Skin epidermis (tissue), 12 donors: ENCODE data around the gene BRD2.

Experiments
- H3K27ac ChIP-seq, 21 experiments: fragments of 200-600 bp; sonication (generic) in 11 of 21; one replicate each; pipeline ENCODE4 v1.5.0; 2020; ENCODE audit warnings: mild to moderate bottlenecking in 3 of 21, inconsistent platforms in 2 of 21, moderate library complexity in 2 of 21
- H3K4me3 ChIP-seq, 7 experiments: fragments of 200-600 bp; sonication (generic) in 2 of 7; one replicate each; pipeline ENCODE4 v1.5.0; 2020; ENCODE audit warnings: inconsistent platforms in 2 of 7, mild to moderate bottlenecking in 2 of 7, moderate library complexity in 1 of 7

BRD2 gene

DNA sequence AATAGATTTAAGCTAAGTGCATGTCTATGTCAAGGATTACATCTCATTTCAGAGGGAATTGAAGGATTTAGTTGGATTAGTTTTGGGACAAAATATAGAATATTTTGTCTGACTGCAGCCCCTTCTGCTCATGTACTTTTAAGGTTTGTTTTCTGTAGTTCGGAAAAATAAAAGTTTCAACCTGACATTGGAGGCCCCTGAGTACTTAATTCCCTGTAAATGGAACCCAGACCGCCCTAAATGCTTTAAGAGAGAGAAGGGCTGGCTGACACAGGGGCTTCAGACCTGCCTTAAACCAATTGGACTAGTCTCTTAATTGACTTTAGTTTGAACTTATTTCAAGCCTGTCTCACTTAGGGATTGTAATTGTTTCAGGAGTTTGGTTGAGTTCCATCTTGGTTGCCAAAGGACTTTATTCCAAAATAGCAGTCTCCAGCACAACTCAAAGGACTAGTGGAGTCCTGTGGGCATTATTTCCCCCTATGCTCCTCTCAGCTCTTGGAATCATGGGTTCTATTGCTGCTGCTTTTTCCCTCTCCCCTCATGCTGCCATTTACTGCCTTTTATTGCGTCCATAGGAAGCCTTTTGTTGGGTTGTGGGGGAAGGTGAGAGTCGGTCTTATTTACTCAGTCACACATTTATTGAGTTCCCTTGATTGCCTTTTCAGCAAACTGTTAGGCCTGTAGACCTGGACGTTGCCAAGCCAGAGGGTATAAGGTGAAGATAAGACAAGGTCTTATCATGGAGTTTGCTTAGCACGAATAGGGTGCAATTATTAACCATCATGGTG is 14.5 kb downstream of the BRD2 start:
- Histone ChIP-seq H3K27ac (peak overlapping the region in 1 of 21 experiments; percentile 27), H3K4me3 (no peak overlapping the region)

DNA sequence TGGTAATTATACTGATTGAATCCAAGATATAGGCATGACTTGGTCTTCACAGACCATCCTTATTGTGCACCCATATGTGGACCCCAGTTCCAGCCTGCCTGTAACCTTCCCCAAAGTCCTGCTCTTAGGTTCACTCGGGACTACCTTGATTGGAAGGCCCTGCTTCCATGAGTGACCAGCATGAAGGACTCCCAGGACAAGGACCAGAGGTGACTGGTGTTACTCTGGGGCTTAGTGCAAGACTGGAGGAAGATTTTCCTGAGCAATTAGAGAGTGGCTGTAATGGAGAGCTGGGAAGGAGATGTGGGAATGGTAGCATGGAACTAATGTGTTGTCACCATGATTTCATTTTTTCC is 15.1 kb downstream of the BRD2 start:
- no peak overlapping the region for H3K27ac ChIP-seq

DNA sequence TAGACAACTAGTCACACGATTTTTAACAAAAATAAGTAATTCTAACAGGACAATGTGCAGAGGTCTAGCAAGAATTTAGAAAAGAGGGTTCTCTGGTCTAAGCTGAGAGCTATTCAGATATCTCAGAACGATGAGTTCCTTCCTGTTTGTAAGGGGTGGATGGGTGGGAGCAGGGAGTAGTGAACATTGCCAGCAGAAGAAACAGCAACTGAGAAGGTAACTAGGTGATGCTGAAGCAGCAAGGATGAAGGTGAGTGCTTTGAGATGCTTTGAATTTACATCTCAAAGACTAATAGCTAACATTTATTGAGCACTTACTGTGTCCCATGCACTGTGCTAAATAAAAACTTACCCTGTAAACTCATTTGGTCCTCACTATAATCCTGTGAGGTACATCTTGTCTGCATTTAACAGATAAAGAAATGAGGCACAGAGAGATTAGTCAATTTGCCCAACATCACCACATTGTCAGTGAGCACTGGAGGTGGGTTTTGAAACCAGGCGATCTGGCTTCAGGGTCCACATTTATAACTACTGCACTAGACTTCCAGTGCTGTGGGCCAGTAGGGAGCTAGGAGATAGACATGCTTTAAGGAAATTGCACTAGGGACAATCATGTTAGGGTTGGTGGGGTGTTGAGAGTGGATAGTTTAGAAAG is 15.7 kb downstream of the BRD2 start:
- Histone ChIP-seq H3K4me3 (no peak overlapping the region), H3K27ac (peak overlapping the region in 1 of 21 experiments; percentile 37)

More for the DNA sequence above, 15.1 kb downstream of the BRD2 start:
- H3K4me3 ChIP-seq = no peak overlapping the region

DNA sequence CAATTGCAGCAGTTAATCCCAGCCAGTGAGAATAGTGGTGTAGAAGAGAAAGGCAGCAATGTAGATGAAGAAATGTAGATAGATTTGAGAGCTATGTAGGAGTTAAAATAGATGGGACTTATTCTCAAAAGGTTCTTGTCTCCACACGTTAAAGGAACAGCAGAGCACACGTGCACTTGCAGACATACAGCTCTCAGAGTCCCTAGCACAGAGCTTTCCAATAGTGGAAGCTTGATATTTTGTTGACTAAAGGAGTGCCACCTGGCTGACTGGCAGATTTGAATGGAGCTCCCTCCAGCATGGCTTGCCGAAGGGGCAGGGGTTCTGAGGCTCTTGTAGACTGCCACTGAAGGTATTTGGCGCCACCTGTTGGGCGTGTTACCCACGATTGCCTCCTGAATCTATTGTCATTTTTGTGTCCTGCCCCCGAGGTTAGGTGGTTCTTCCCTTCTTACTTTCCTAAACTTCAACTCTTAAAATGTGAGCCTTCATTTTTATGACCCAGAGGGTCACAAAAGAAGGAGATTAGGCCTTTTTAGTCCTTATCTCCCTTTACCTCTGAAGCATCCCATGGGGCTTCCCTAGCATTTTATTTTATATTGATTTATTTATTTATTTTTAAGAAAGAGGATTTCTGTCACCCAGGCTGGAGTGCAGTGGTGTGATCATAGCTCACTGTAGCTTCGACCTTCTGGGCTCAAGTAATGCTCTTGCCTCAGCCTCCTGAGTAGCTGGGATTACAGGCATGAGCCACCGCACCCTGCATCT is 16.4 kb downstream of the BRD2 start:
- H3K4me3 ChIP-seq = no peak overlapping the region
- peak overlapping the region in 1 of 21 experiments; percentile 37 for H3K27ac ChIP-seq

DNA sequence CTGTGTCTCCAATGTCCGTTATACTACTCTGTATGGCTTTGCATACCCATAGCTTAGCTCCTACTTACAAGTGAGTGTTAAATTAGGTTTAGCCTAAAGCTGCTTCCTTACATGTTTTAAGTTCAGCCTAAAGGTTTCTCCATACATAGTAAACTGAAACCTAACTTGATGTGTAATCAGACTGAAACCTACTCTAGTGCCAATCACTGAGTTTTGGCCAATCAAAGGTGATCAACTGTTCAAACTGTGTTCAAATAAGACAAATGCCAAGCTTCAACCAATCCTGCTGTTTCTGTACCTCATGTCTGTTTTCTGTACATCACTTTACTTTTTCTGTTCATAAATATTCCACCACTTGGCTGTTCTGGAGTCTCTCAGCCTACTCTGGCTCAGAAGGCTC is 21.0 kb downstream of the BRD2 start:
- no peak overlapping the region for H3K4me3 ChIP-seq
- no peak overlapping the region for H3K27ac ChIP-seq

DNA sequence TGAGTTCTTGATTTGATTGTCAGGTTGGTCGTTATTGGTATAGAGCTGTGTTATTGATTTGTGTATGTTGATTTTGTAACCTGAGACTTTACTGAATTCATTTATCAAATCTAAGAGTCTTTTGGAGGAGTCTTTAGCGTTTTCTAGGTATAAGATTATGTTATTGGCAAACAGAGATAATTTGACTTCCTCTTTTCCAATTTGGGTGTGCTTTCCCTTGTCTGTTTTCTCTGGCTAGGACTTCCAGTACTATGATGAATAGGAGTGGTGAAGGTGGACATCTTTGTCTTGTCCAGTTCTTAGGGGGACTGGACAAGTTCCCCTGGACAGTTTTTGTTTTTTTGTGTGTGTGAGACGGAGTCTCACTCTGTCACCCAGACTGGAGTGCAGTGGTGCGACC is 23.6 kb downstream of the BRD2 start:
- no peak overlapping the region for H3K27ac ChIP-seq
- no peak overlapping the region for H3K4me3 ChIP-seq

DNA sequence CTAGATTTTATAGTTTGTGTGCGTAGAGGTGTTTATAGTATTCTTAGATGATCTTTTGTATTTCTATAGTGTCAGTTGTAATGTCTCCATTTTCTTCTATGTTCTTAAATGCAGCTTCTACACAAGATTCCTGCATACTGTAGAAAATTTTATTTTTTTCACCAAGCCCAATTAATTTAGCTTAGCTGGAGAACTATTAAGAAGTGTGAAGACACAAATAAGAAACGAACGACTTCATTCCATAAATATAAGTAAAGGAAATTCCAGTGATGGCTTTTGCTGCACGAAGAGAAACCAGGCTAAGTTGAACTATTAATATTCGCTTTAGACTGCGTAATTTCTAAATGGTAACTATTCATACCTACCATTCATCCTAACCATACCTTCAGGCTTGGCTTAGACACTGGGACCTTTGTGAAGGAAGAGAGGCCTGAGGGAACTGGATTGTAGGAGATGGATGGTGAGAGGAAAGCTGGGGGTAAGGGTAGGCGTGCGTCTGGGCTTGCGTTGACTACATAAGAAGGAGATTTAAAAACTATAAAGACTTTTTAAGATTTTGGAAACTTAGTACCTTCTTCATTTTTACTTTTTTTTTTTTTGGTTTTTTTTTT is 25.1 kb downstream of the BRD2 start:
- no peak overlapping the region for H3K4me3 ChIP-seq
- H3K27ac ChIP-seq = no peak overlapping the region

DNA sequence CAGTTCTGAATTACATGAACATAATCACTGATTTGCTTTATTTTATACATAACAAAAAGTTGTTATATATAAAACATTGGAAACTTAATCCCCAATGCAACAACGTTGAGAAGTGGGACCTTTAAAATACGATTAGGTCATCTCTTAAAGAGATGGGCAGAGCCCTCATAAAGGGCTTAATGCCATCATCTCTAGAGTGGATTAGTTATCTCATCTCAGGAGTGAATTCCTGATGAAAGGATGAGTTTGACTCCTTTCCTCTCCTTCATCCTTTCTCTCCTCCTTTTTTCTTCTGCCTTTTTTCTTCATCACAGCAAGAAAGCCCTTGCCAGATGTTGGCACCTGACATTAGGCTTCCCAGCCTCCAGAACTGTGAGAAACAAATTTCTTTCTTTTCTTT is 27.1 kb downstream of the BRD2 start:
- H3K4me3 ChIP-seq = no peak overlapping the region

DNA sequence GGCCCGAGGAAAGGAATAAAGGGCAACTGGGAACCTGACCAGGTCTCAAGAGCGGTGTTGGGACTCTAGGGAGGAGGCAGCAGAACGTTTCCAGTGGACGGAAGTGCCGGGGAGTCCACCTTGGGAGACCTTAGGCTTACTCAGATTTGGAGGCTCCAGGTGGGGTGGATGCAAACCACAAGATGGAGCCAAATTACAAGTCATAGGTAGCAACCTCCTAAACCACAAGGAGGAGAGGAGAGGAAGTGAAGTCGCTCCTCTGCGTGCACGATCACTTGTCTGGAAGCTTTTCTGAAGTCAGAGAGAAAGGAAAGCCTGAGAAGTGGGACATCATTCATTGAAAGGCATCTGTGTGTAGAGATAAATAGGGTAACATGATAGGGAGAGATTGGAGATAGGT is 31.7 kb downstream of the BRD2 start:
- H3K27ac ChIP-seq = no peak overlapping the region
- H3K4me3 ChIP-seq = no peak overlapping the region

More for the DNA sequence above, 27.1 kb downstream of the BRD2 start:
- no peak overlapping the region for H3K27ac ChIP-seq

DNA sequence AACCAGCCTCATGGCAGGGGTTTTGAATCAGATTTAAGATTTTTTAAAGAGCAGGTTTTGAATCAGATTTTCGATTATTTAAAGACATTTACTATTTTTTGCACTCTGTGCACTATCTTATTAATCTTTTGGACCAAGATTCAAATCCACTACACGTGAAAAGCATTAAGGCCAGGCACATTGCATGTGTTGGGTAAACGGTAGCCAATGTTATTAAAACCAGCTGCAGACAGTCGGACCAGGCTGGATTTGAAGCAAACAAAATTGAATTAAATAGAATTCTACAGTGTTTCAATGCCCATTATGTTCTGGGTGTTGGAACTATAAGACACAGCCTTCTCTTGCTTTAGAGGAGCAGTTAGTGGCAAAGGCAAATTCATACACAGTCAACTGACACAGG is 33.3 kb downstream of the BRD2 start:
- H3K27ac ChIP-seq = no peak overlapping the region
- no peak overlapping the region for H3K4me3 ChIP-seq

DNA sequence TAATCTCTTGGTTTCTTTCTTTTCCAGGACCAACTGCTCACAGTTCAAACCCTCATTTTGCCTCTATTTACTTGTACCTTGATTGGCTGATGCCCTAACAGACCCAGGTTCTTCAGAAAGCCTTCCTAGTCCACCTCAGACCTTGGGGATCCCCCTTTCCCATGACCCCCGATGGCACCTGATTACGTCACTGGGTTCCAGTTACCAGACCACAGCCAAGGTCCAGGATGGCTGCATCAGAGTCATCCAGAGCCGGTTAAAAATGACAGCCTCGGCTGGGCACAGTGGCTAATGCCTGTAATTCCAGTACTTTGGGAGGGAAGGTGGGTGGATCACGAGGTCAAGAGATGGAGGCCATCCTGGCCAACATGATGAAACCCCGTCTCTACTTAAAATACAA is 36.5 kb downstream of the BRD2 start:
- no peak overlapping the region for H3K4me3 ChIP-seq
- H3K27ac ChIP-seq = no peak overlapping the region

DNA sequence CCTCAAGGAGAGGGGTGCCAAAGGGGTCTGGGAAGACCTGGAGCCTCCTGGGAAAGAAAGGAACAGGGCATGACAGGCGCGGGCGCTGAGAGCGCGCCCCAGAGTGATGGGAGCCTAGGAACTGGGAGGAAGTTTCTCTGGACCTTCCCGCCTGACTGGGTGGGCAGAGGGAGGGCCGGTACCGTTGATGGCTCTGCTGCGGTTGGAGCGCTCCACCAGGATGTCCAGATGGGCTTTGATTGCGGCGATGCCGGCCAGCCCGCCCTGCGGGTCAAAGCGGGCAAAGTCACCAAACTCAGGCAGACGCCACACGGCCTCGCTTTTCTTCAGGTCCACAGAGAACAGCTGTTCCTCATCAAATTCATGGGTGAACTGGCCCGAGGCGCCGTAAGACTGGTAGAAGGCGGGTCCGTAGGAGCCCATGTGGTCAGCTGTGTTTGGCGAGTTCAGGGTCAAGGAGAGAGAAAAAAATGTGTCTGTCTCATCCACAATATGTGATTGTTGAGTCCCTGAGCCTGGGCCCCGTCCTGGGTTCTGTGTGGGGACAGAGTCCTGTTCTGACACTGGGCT is 39.5 kb downstream of the BRD2 start:
- Histone ChIP-seq H3K27ac (peak overlapping the region in 1 of 21 experiments; percentile 84), H3K4me3 (no peak overlapping the region)

DNA sequence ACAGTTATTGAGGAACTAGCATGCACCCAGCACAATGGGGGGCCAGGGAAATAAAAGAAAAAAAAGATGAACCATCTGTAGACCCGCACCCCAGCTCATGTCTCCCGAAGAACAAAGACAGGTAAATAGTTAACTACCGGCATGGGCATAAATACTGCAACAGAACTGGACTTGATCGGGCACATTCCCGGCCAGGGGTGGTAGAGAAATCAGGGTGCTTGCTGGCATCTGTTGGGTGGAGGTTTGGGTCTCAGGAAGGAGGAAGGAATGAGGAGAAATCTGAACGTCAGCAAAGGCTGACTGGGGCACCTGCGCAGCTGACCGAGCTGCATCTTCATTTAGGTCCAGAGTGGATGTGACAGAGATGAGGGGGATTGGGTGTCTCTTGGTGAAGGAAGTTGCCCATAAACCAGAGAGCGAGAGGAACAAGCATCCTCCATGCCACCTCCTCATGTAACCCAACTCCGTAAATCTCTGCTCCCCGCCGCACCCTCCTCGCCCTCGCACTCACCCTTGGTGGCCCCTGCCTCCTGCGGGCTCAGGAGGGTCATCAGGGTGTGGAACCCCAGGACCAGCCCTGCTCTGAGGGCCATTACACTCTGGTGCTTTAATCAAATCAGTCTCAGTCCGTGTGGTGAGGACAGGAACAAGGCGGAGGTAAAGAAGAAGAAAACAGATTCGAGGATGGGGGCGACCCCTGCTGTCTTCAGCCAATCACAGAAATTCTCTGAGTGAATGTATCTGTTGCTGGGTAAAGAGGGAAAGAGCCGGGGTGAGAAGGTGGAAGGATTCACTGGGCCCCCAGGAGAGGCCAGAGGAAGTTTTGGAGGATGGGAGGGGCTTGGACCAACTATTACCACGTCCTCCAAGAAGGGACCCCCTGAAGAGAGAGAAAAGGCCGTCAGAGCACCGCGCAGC is 40.8 kb downstream of the BRD2 start, which contains the start of gene HLA-DOA:
Gene HLA-DOA, minus strand, starts transcription at position 648 of the 918 bp plus-strand sequence.
- Histone ChIP-seq H3K4me3 (peak within 1 kb of the TSS; percentile 13 to 45 (median 17)), H3K27ac (peak within 1 kb of the TSS in 14 of 21 experiments; percentile 7 to 84 (median 54))

DNA sequence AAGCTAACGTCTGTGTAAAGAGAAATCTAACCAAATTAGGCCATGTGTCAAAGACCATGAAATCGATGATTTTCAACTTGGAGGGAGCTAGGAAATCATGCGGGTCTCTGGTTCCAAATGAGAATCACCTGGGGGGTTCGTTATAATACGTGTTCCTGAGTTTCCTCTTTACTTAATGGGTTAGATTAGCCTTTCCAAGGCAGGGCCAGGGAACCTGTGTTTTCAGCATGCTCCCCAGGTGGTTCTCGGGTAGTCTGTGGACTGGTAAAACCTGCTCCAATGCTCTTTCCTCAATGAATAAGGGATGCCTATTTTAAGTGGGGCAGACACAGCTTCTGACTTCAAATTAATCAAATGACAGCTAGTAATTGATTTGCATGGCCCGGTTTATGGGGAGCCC is 42.0 kb downstream of the BRD2 start:
- Histone ChIP-seq H3K27ac (peak overlapping the region in 2 of 21 experiments; percentile 60 to 84), H3K4me3 (no peak overlapping the region)

DNA sequence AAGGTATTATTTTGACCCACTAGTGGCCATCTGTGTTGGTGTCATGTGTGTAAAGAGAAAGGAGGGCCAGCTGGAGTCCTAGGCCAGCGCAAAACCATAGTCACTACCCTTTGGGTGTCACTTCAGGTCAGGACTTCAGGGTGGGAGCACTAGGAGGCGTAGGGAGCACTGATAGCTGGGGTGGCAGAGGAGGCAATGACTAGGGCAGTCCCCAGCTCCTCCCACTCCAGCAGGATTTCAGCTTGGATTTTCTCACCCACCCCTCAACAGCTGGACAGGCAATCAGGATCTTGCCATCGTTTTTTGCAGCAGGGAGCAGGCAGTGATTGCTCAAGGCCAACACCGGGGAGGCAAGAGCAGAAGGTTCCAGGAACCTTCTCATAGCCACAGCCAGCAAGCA is 45.2 kb downstream of the BRD2 start:
- no peak overlapping the region for H3K27ac ChIP-seq
- H3K4me3 ChIP-seq = no peak overlapping the region

DNA sequence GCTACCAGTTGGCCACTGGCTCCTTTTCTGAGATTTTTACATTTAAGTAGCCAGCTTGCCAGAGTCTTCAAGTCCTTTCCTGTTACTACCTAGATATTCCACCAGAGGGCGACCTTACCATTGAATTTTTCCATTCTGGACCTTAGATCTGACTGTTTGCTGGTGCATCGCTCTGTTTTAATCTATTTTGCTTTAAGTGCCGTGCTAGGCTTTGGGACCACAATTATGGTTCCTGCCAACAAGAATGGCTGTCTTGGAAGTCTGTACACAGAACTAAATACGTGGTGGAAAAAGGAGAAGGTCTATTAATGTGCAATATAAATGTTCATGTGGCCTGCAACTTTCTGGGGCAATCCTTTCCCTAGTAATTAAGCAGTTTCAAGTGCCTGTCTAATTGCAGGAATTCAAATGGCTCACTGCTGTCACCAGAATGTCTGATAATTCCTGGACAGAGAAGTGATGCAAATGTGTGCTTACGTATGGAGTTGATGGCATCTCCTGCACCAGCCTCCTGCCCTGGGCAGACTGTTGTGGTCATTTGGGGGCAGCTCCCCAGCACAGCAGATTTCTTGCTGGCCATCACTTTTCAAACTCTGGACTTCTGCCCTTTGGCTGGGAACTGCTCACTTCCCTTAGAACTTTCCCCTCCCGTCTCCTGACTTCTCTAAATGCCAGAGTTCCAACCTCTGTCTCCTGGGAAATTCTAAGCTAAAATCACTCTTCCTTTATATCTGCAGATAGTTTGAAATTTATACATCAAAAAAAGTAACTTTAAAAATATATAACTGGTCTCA is 46.6 kb downstream of the BRD2 start:
- H3K4me3 ChIP-seq = no peak overlapping the region
- peak overlapping the region in 10 of 21 experiments; percentile 5 to 86 (median 48) for H3K27ac ChIP-seq

DNA sequence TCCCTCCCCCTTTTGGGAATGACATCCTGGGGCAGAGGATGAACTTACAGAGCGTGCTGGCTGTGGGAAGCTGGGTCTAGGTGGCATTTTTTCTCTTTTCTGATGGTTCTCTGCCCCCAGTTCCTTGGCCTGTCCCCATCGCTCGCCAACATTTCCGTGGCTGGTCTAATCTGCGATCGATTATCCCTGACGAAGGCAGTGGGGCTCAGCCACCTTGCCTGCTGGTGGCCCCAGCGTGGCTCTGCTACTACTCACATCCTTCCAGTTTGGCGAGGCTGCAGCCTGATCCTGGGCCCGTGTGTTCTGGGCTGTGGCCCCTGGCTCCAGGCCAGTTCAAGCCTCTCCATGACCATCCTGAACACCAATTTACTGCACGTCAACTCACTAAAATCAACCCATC is 47.4 kb downstream of the BRD2 start:
- H3K4me3 ChIP-seq = no peak overlapping the region
- H3K27ac ChIP-seq = peak overlapping the region in 9 of 21 experiments; percentile 10 to 86 (median 54)

DNA sequence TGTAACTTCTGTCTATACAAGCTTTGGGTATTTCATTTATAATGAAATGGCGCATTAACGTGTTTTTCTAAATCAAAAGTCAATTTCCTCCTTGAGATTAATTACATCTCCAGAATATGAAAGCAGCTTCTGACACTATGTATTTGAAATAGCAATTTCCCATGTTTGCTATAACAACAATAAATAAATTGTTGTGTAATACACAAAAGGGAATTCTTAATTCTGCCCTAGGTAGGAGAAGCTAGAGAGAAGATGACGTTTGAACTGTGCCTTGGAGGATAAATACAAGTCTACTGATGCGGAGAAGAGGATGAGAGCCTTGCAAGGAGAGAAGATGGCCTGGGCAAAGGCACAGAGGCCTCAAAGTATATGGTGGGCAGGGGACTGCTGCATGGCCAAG is 48.6 kb downstream of the BRD2 start:
- Histone ChIP-seq H3K27ac (peak overlapping the region in 17 of 21 experiments; percentile 2 to 90 (median 78)), H3K4me3 (no peak overlapping the region)
